Central memory CD4-positive, alpha-beta T cell (primary cell): ENCODE results near the gene ITLN1.

ENCODE experiments used
- DNase-seq: peaks from one replicate; pipeline ENCODE4 v3.0.0; 2022

ITLN1 gene

GRCh38 chr1:160853754-160854153 is 31.2 kb downstream of the ITLN1 start:
- no peak for DNase-seq

DNA sequence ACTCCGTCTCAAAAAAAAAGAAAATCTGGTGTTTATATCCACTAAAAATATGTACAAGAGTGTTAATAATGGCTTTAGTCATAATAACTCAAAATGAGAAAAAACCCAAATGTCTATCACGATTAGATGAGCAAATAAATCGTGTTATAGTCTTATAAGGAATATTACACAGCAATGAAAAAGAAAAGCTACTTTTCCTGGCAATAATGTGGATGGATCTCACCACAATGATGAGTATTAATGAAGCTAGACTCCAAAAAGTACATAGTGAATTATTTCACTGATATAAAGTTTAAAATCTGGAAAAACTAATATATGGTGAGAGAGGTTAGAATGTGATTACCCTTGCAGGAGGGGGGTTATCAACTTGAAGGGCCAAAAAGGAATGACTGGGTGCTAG is 32.0 kb downstream of the ITLN1 start:
- DNase-seq: no peak

- no peak for DNase-seq
These were observed 34.0 kb downstream of the ITLN1 start for GRCh38 chr1:160850993-160851392.

DNA sequence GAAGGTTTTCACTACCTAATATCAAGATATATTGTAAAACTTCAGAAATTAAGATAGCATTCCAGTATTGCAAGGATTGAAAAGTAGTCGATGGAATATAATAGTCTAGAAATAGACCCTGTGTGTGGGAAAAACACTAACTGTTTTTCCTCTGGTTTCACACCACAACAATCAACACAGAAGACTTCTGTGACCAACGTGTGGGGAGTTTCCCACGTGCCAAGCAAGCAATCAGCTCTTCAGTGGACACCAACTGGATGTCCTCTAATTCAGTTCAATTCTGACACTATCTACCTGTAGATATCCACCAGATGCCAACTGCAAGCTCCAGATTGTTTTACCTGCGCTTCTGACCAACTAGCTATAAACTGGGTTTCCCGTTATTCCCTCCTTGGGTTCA is 34.4 kb downstream of the ITLN1 start:
- no peak for DNase-seq

DNA sequence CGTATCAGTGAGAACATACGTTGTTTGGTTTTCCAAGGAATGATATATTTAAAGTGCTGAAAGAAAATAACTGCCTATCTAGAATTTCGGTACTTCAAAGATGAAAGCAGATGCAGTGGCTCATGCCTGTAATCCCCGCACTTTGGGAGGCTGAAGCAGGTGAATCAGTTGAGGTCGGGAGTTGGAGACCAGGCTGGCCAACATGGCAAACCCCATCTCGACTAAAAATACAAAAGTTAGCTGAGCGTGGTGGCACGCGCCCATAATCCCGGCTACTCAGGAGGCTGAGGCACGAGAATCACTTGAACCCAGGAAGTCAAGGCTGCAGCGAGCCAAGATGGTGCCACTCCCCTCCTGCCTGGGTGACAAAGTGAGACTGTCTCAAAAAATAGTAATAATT is 38.7 kb downstream of the ITLN1 start:
- DNase-seq: no peak

GRCh38 chr1:160844447-160845232 is 40.3 kb downstream of the ITLN1 start:
- DNase-seq: no peak

- DNase-seq: no peak
These were observed 43.9 kb downstream of the ITLN1 start for GRCh38 chr1:160841079-160841478.

- DNase-seq: no peak
These were observed 45.2 kb downstream of the ITLN1 start for GRCh38 chr1:160839746-160840145.

GRCh38 chr1:160838888-160839287 is 46.1 kb downstream of the ITLN1 start:
- DNase-seq: no peak

GRCh38 chr1:160837558-160838205 is 47.3 kb downstream of the ITLN1 start:
- peak; percentile 88 for DNase-seq

DNA sequence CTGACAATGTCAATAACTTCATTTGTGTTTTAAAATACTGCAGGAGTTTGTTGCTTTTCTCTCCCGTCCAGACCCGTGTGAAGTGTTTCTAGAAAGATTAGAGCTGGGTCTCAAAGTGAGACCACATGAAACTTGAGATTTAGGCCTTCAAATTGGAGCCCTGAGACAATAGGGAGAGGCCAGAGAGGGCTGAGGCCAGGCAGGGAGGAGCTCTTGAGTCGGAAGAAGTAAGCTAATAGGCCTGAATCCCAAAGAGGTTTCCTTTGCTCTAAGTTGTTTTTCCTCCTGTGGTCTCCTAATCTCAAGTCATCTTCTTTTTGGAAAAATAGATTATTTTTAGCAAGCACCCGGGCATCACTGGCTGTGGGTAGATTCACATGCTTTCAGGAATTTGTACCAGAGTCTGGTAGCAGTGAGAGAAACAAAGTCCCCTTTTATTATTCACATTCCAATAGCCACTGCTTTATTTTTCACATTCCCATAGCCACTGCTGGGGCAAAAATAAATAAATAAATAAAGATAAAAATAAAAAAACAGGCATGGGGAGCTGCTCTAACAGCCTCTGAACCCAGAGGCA is 47.9 kb downstream of the ITLN1 start:
- DNase-seq: no peak

DNA sequence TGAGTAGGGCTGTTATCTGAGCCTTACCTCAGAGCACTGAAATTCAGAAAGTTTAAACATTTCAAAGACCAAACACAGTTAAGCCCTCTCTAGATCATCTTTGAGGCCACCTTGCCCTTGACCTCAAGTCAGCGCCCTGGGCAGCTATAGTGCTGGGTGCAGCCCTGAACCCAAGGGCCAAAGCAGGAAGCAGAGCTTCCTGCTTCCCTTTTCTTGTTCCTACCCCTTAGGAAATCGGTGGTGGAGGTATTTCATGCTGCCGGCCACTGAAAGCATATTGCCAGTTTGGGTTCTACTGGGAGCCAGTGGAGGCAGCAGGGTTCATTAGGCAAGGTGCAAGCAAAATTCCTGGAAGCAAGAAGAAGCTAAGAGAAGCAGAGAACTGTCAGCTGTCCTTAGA is 48.4 kb downstream of the ITLN1 start:
- DNase-seq: no peak

DNA sequence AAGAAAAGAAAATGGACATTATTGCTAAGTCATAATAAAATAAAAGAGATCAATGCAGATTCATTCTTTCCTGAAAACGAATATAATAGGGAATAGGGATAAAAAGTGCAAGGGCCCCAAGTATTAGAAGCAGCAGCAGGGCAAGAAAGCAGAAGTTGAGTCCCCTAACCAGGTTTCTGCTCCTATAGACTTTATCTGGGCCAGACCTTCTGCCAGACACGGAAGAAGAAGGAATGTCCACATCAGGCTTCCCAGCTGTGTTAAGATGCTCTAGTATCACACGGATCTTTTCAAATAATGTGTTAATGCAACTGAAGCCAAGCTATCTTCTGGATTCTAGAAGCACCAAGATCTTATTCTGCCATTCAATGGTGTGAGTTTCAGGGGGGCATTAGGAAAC is 49.2 kb downstream of the ITLN1 start:
- DNase-seq: no peak

DNA sequence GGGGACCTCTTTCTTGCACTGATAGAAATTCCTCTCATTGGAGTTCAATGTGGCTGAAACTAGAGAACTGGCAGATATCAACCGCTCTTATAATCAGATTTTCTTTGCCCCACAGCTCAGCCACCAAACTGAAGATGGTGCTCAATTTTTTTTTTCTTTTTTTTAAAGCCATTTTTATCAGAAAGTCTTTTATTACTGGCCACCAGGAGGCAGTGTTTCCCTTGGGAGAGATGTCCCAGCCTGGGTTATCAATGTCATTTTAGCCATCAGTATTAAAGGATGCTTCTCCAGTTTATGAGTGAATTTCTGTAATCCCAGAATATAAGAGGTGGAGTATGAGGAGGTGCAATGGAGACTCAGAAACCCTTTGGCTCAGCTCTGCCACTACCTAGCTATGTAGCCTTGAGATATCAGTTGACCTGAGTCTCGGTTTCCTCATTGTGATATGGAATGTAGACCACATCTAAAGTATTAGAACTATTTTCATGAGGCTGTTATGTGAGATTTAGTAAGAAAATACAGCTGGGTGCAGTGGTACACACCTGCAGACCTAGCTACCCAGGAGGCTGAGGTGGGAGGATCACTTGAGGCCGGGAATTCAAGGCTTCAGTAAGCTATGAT is 49.9 kb downstream of the ITLN1 start:
- peak; percentile 56 for DNase-seq

GRCh38 chr1:160830321-160831153 is 54.4 kb downstream of the ITLN1 start:
- DNase-seq: peak; percentile 55

DNA sequence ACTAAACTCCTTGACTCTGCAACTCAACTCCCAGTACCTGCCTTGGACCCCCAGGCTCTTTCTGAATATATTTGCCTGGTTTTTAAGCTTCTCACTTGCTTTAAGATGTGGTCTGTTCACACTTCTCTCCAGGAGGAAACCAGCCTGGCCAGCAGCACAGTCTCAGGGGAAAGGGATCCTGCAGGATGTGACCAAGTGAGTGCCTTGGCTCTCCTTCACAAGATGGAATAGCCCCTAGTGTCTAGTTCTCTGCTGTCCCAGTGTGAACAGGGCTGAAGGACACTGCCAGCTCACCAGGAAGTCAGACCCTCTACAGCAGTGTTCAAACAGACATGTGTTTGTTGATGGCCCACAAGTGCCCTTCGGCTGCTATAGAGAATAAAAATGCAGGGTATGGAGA is 55.2 kb downstream of the ITLN1 start:
- DNase-seq: no peak

DNA sequence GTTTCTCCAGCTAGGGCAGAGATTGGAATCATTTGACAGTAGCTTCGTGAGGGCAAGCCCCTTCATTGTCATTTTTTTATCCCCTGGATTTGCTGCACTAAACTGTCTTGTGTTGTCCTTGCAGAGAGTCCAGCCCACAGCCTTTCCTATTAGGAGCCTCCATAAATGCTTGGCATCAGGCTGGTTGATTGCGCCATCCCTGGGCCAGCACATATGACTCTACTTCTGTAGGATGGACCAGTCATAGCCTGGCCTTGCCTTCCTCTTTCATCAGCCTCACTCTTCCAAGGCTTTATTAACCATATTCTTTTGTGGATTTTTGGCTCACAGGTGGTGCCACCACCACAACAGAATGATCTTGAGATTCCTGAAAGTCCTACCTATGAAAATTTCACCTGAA is 57.6 kb downstream of the ITLN1 start:
- DNase-seq: no peak

GRCh38 chr1:160826546-160826945 is 58.4 kb downstream of the ITLN1 start:
- DNase-seq: no peak
